Stimulated activated CD8-positive, alpha-beta memory T cell treated with anti-CD3 and anti-CD28 coated beads, Interleukin-12 subunit alpha, Interleukin-12 subunit beta, amount 100 ng/mL, for 24 hours (primary cell): ENCODE data around the gene GALNT9.
"Not testable (repeated sequence)": the region's sequence is repeated elsewhere in the genome, so short reads cannot be mapped to it uniquely, and the experiment has no call there.

Experiments
- DNase-seq: peaks from one replicate; pipeline ENCODE4 v3.0.0-alpha.2; 2020; ENCODE audit errors: extremely low read depth

The GALNT9 gene

DNA sequence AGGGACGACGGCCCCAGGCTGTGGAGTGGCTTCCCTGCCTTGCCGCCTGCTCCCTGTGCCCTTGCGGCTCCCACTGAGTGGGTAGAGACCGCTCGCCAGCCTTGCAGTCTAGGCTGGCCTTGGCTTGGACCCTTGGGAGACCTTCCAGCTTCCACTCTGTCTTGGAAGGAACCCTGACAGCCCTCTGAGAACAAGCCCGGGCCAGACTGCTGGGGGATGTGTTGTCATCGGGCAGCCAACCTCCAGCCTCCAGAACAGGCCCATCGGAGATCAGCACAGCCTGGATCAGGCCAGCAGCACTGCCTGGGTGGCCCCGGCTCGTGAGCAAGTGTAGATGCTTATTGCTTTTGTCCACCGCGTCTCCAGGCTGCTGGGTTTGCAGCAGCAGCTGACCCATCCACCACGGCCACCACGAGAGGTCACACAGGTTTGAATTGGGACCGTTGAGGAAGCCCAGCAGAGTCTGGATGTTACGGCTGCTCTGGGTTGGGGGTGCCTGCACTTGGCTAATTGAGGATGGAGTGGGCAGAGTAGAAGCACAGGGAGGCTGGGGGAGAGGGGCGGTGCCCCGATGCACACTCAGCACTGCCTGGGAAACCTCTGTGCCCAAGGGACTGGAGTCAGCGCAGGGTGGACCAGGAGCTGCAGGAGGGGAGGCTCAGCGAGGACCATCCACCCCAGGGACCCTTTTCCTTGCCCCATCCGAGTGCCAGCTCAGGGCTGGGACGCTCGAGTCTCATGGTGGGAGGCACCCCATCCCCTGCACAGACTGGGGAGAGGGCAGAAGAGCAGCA, 129.7 kb downstream of the GALNT9 start:
- no peak for DNase-seq

GRCh38 chr12:132199101-132199500, 130.3 kb downstream of the GALNT9 start:
- no peak for DNase-seq

DNA sequence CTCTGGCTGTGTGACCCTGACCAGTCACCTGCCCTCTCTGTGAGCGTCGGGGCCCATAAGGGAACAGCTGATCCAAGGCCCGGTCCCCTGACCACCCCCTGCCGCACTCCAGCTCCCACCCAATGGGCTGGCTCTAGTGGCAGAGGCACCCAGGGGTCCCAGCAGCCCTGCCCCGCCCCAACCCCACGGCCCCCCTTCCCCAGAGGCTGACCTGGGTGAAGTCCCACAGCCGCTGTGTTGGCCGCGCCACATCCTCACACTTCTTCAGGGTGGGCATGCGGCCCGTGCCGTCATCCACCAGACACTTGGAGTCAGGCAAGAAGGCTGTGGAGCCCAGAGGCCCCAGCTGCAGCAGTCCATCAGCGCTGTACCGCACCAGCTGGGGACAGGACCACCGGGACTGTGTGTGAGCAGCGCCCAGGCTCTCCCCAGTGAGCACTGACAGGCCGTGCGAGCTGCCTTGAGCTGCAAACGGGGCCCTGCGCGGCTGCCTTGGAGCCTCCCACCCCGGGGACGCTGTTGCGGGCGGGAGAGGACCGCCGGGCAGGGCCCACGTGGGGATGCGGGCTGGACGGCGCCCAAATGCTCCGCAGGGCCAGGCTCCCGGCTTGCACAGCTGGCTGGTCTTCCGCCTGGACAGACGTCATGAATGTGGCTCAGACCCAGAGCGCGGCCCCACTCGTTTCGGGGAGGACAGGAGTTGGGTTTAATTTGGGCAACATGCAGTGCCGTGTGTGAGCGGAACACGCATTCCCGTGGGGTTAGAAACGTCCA, 131.6 kb downstream of the GALNT9 start:
- no peak for DNase-seq

DNA sequence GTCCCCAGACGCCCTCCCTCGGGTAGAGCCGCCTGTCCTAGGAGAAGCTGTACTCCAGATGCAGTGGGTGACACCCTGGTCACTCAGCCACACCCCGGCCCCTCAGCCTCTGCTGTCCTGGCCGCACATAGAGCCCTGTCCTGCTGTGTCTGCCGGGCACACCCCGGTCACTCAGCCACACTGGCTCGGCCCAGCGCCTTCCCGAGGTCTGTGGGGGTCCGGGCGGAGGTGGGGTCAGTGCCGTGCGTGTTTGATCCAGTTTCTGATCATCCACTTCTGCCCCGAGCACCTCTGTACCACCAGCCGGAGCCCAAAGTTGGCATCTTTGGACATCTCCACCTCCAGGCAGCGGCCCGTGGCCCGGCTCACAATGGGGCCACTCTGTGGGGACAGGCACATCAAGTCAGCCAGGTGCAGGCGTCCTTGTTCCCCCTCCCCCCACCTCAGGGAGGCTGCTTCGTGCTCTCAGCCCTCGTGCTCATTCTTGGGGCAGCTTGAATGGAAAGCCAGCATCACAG, 132.5 kb downstream of the GALNT9 start:
- DNase-seq, result no peak

DNA sequence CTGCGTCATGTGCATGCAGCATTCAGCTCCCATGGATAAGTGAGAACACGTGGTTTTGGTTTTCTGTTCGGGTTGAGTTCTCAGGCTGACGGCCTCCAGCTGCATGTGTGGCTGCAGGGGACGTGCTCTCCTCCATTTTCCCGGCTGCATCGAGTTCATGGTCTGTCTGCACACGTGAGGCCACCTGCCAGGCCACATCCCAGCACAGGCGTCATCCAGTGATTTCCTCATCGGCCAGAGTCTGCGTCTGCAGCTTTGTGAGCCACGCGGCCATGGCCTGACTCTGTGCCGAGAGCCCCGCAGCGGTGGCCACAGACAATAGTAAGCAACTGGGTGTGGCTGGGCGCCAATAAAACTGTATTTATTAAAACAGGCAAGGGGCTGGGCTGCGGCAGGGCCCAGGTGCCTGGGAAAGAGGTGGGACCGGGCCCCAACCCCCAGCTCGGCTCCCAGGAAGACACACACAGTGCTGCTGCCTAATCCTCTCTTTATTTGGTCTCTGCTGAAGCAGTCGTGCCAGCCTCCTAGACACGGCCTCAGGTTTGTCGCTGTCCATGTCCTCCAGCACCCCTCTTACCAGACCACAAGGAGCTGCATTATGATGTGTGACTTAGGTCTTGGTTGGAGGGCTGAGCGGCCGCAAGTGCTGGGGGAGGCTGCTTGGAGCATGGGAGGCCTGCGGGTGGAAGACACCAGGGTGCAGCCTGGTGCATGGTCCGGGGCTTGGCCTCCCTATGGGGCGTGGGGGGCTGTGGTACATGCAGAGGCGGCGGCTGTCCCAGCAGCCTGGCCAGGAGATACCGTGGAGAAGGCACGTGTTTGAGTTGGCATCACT, 133.1 kb downstream of the GALNT9 start:
- no peak for DNase-seq

- not testable (repeated sequence) for DNase-seq
Measured at GRCh38 chr12:132195242-132195641, 134.1 kb downstream of the GALNT9 start.

- no peak for DNase-seq
Measured at GRCh38 chr12:132194556-132194955, 134.8 kb downstream of the GALNT9 start.

- no peak for DNase-seq
Measured at GRCh38 chr12:132194056-132194455, 135.3 kb downstream of the GALNT9 start.

DNA sequence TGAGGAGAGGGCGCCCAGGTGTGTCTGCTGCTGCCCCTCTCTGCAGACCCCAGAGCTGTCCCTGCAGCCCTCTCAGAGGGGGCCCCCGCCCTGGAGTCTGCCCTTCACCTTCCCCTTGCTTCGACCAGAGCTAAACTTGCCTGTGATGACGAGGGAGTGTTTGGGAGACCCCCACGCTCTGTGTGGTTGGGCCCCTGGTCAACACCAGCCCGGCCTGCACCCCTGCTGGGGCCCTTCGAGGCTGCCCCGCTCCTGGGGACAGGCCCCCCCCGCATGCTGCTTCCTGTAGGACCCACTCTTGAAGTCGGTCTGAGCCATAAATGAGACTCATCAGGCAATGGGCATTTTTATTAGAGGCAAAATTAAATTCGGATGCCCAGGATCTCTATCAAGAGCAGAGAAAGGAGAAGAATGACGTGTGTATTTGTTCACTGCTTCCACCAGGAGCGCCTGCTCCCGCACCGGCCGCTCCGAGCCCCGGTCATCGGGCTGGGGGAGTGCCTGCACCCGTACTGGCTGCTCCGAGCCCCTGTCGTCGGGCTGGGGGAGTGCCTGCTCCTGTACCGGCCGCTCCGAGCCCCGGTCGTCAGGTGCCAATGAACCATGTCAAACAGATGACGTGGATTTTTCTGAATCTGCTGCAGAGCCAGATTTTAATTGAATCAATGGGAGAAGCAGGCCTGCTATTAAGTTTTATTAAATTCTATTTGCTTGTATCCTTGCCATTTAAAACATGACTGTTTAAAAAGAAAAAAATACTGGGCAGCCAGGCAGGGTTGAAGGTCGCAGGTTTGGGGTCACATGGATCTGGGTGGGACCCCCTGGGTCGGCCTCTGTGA, 137.5 kb downstream of the GALNT9 start:
- no peak for DNase-seq

DNA sequence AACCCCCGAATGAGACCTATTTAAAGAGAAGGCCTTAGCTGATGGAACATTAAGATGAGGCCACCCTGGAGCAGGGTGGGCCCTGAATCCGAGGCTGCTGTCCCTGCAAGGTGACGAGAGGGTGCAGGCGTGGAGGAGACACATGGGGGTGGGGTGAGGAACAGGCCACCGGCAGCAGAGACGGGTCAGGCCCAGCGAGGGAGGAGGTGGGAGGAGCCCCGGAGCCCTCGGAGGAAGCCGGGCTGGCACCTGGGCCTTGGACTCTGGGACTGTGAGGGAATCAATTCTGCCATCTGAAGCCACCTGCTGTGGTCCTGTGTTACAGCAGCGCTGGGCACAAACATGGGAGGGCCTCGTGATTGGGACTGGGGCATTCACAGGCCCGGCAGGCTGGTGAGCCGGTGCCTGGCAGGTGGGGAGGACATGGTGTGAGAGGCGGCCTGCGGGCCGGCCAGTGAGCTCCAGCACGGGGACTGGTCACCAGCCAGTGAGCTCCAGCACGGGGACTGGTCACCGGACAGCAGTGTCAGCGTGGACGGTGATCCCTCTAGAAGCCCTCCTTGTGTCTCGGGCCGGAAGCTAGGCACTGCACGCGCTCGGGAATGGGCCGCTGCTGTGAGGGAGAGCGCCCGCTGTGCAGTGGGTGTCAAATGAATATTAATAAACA, 138.4 kb downstream of the GALNT9 start:
- no peak for DNase-seq

GRCh38 chr12:132190012-132190755, 139.2 kb downstream of the GALNT9 start:
- DNase-seq, result no peak

GRCh38 chr12:132189378-132190011, 139.9 kb downstream of the GALNT9 start:
- DNase-seq, result peak; percentile 85

DNA sequence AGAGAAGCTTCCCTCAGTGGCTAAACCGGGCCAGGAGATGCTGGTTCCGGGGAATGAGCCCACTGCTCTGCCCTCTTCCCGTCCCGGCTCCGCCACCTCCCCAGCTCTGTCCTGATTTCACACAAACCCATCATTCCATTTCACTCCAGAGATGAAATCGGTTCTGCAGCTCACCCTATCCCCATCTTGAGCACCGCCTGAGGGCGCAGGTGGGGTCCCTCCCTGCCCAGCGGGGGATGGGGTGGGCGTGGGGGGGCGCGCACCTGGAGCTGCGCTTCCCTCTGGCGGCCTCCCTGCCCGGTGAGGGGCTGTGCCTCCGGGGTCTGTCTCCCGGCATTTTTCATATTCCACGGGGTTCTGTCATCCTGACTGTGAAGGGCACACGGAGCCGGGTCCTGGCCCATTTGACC, 140.5 kb downstream of the GALNT9 start:
- DNase-seq, result no peak

DNA sequence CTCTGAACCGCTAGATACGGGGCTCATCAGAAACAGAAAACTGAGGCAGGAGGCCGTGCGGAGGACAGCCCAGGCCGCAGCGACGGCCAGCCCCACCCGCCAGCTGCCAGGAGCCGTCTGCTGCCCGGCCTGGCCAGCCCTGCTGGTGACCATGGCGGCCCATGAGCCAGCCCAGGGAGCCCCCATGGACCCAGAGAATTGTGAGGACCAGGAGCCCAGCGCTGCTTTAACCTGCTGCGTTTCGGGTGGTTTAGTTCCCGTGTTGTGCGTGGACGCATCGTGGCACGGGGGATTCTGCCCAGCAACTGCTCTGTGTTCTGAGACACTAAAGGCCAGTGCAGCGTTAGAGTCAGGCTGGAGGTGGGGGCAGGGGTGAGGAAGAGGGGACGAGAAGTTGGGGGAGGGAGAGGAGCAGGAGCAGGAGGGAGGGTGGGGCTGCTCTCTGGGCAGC, 140.9 kb downstream of the GALNT9 start:
- DNase-seq, result no peak

GRCh38 chr12:132187646-132188450, 141.5 kb downstream of the GALNT9 start:
- DNase-seq, result no peak

DNA sequence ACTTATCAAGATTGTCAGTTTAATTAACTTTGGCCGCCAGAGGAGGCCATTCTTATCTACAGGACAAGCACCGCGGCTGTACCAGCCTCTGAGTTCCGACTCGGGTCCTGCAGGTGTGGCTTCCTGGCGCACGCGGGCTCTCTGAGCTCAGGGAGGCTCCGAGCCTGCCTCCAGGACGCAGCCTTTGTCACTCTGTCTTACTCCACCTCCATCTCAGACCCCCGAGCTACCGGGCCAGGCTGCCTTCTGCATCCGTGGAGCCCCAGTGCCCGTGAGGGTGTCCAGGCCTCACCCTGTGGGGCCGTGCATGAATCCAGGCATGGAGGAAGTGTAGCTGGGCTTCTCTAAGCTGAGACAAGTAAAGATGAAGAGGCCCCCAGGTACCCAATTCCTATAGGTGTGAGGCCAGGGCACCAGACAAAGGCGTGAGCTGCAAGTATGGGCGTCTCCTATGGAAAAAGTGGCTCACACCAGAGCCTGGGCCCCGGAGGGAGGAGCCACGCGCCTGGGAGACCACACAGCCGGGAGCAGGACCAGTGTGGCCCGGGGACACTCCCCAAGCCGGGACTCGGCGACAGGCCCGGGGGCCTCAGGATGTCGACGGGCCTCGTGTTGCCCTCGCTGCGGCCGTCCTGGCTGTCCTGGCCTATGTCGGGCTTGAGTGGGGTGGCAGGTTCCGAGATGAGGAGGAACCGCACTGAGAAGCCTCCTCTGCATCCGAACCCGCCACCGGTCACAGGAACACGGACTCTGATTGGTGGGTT, 142.3 kb downstream of the GALNT9 start:
- DNase-seq, result no peak

GRCh38 chr12:132186208-132186856, 143.1 kb downstream of the GALNT9 start:
- no peak for DNase-seq
